Breast epithelium (tissue), 3 donors: Measurements from ENCODE around the gene TNFRSF18.

Source experiments
- CTCF ChIP-seq, 3 donors: fragments of 450-650 bp; IDR thresholded peaks; one replicate each; pipeline ENCODE4 v1.5.1; 2016 to 2017; ENCODE audit warnings: antibody characterized with exemption in 3 of 3, mild to moderate bottlenecking in 3 of 3, moderate library complexity in 3 of 3
- POLR2A ChIP-seq: fragments of 450-650 bp; IDR thresholded peaks from one replicate; pipeline ENCODE4 v1.6.1; 2016; ENCODE audit warnings: antibody characterized with exemption, mild to moderate bottlenecking, moderate library complexity

GRCh38 chr1:1200876-1201810 lies 5.2 kb downstream of the TNFRSF18 start:
- TF ChIP-seq POLR2A (no peak), CTCF (IDR thresholded peaks at IDR 0.05) (no peak)
